Sciatic nerve (tissue), 2 donors: ENCODE data around the gene ETF1. TPM values are rescaled to one million over a fixed set of nuclear protein-coding genes. Genes with fewer than 3 reads are reported as not detected.

Experiments used
- ATAC-seq: fragments of 200-7000 bp; cut with Tn5 transposase; one replicate; pipeline ENCODE4 v1.9.1; 2020; ENCODE audit warnings: mild to moderate bottlenecking, moderate library complexity
- DNase-seq: peaks from one replicate; pipeline ENCODE4 v3.0.0-alpha.2; 2020; ENCODE audit warnings: low spot score
- intact Hi-C: fragments of 100-400 bp; cut with DNase I; formaldehyde crosslinking; loops from one replicate; pipeline ENCODE4 v1.14.2; 2022
- total RNA-seq: library from RNA; stranded (reverse); fragmentation: NEBNext Ultra II Directional; extraction: Animal tissue kit (Norgen Biotek cat#: 25700); gene quantifications from one replicate; pipeline ENCODE4 v1.2.1, GENCODE V29; 2021
- donor health status: DM: no; HTN: no; CAD: no.
- donor health status: DM: no; HTN: no; CAD: no.

The ETF1 gene
- 74.2 TPM for total RNA-seq

GRCh38 chr5:138542956-138543729, at the start of gene ETF1:
ETF1 (minus strand) TSS chr5:138543236; CDS start chr5:138542918, 318 bp downstream.
- ATAC-seq = peak; percentile 98
- peak; percentile 100 for DNase-seq
- intact Hi-C loops = no loop called here

- ATAC-seq (no peak), DNase-seq (no peak)
- intact Hi-C loops = loop anchor here (10.0 kb wide), 1 partner anchor 677 kb away; no protein-coding TSS in a partner anchor
Measured at GRCh38 chr5:138588013-138588788, 45.2 kb upstream of the ETF1 start.

- intact Hi-C loops = loop anchor here (10.0 kb wide), 1 partner anchor 680 kb away; no protein-coding TSS in a partner anchor
- DNase-seq (no peak), ATAC-seq (no peak)
Measured at GRCh38 chr5:138585157-138585556, 42.1 kb upstream of the ETF1 start.

- DNase-seq = no peak
- ATAC-seq = no peak
Measured at GRCh38 chr5:138583984-138584637, 41.1 kb upstream of the ETF1 start.

GRCh38 chr5:138582959-138583358, 39.9 kb upstream of the ETF1 start:
- ATAC-seq = no peak
- no peak for DNase-seq
- intact Hi-C loops = loop anchor here (10.0 kb wide), 1 partner anchor 682 kb away; no protein-coding TSS in a partner anchor

More at GRCh38 chr5:138583984-138584637, 41.1 kb upstream of the ETF1 start:
- intact Hi-C loops = loop anchor here (10.0 kb wide), 1 partner anchor 681 kb away; no protein-coding TSS in a partner anchor

- DNase-seq = no peak
- ATAC-seq = no peak
- intact Hi-C loops = loop anchor here (10.0 kb wide), 1 partner anchor 684 kb away; no protein-coding TSS in a partner anchor
Measured at GRCh38 chr5:138580777-138581176, 37.7 kb upstream of the ETF1 start.

- intact Hi-C loops = loop anchor here (10.0 kb wide), 1 partner anchor 685 kb away; no protein-coding TSS in a partner anchor
- no peak for DNase-seq
- no peak for ATAC-seq
Measured at GRCh38 chr5:138580001-138580400, 37.0 kb upstream of the ETF1 start.

- ATAC-seq (no peak), DNase-seq (no peak)
- intact Hi-C loops = no loop called here
Measured at GRCh38 chr5:138579517-138579863, 36.5 kb upstream of the ETF1 start.

- ATAC-seq (no peak), DNase-seq (no peak)
- intact Hi-C loops = no loop called here
Measured at GRCh38 chr5:138577452-138577851, 34.4 kb upstream of the ETF1 start.

- intact Hi-C loops = no loop called here
- ATAC-seq (peak; percentile 98), DNase-seq (peak; percentile 98)
Measured at GRCh38 chr5:138575194-138576015, 32.4 kb upstream of the ETF1 start, which contains the start of gene HSPA9. HSPA9 (minus strand) TSS chr5:138575401; CDS start chr5:138575318, 83 bp downstream.

- ATAC-seq (no peak), DNase-seq (no peak)
- intact Hi-C loops = no loop called here
Measured at GRCh38 chr5:138574744-138575193, 31.7 kb upstream of the ETF1 start.

GRCh38 chr5:138573949-138574670, 31.1 kb upstream of the ETF1 start:
- intact Hi-C loops = no loop called here
- ATAC-seq (no peak), DNase-seq (no peak)

- ATAC-seq (no peak), DNase-seq (no peak)
- intact Hi-C loops = no loop called here
Measured at GRCh38 chr5:138573223-138573622, 30.2 kb upstream of the ETF1 start.

- intact Hi-C loops = no loop called here
- ATAC-seq = no peak
Measured at GRCh38 chr5:138570871-138571270, 27.8 kb upstream of the ETF1 start.

GRCh38 chr5:138569782-138570181, 26.7 kb upstream of the ETF1 start:
- intact Hi-C loops = no loop called here
- DNase-seq (no peak), ATAC-seq (no peak)

More at GRCh38 chr5:138570871-138571270, 27.8 kb upstream of the ETF1 start:
- no peak for DNase-seq

- no peak for DNase-seq
- ATAC-seq = no peak
- intact Hi-C loops = no loop called here
Measured at GRCh38 chr5:138568061-138568824, 25.2 kb upstream of the ETF1 start.

- intact Hi-C loops = no loop called here
- DNase-seq (no peak), ATAC-seq (no peak)
Measured at GRCh38 chr5:138566792-138567191, 23.8 kb upstream of the ETF1 start.
